WTC11 (cell line): ENCODE measurements around the gene TRIM41. TPM values are rescaled to one million over a fixed set of nuclear protein-coding genes. Genes with fewer than 3 reads are reported as not detected.

Experiments
- ATAC-seq: fragments of 200-7000 bp; cut with Tn5 transposase; 2 replicates; pipeline ENCODE4 v1.10.0; 2021; ENCODE audit warnings: mild to moderate bottlenecking, moderate library complexity
- CTCF ChIA-PET: fragments of 300-600 bp; sonication (Branson Sonifier 250); formaldehyde crosslinking; loops from one replicate; lab custom pipeline; 2021; ENCODE audit warnings: antibody characterized with exemption; lab: Charles Lee
- POLR2A ChIA-PET: fragments of 350-600 bp; sonication (Branson Sonifier 250); formaldehyde crosslinking; loops from one replicate; lab custom pipeline; 2021; ENCODE audit warnings: antibody characterized with exemption; lab: Charles Lee
- DNase-seq: peaks from one replicate; pipeline ENCODE4 v3.0.0; 2021; ENCODE audit warnings: low spot score
- H3K27ac Mint-ChIP-seq: 2 replicates; pipeline ENCODE4 v1.8.0; 2021; ENCODE audit warnings: mixed read lengths
- H3K27me3 Mint-ChIP-seq: 2 replicates; pipeline ENCODE4 v1.8.0; 2021; ENCODE audit warnings: low read depth, mild to moderate bottlenecking, moderate library complexity, mixed read lengths
- H3K36me3 Mint-ChIP-seq: 2 replicates; pipeline ENCODE4 v1.8.0; 2021; ENCODE audit warnings: mixed read lengths
- H3K4me1 Mint-ChIP-seq: 2 replicates; pipeline ENCODE4 v1.8.0; 2022; ENCODE audit warnings: mixed read lengths
- H3K4me3 Mint-ChIP-seq: 2 replicates; pipeline ENCODE4 v1.8.0; 2021; ENCODE audit warnings: mild to moderate bottlenecking, moderate library complexity, mixed read lengths
- H3K9me3 Mint-ChIP-seq: 2 replicates; pipeline ENCODE4 v1.8.0; 2021; ENCODE audit warnings: mixed read lengths
- ARID4B ChIP-seq: sonication (generic); formaldehyde crosslinking; IDR thresholded peaks from 2 replicates; pipeline ENCODE4 v1.8.0; 2023; ENCODE audit warnings: missing genetic modification reagents, mild to moderate bottlenecking, borderline replicate concordance
- CREB1 ChIP-seq: sonication (generic); formaldehyde crosslinking; IDR thresholded peaks from 2 replicates; pipeline ENCODE4 v1.8.0; 2023; ENCODE audit warnings: mild to moderate bottlenecking, missing genetic modification reagents
- E2F1 ChIP-seq: sonication (generic); formaldehyde crosslinking; IDR thresholded peaks from 2 replicates; pipeline ENCODE4 v1.8.0; 2022; ENCODE audit warnings: mild to moderate bottlenecking, missing genetic modification reagents
- E2F5 ChIP-seq: sonication (generic); formaldehyde crosslinking; IDR thresholded peaks from 2 replicates; pipeline ENCODE4 v1.8.1; 2022; ENCODE audit warnings: mild to moderate bottlenecking, moderate library complexity, missing genetic modification reagents
- EMX1 ChIP-seq: fragments of 250-450 bp; sonication (Bioruptor Pico); IDR thresholded peaks from 2 replicates; pipeline ENCODE4 v1.8.0; 2021; ENCODE audit warnings: mild to moderate bottlenecking
- FOXK1 ChIP-seq: sonication (generic); formaldehyde crosslinking; IDR thresholded peaks from 2 replicates; pipeline ENCODE4 v1.8.0; 2022; ENCODE audit warnings: mild to moderate bottlenecking, moderate library complexity, missing genetic modification reagents
- FOXP1 ChIP-seq: sonication (generic); formaldehyde crosslinking; IDR thresholded peaks from 2 replicates; pipeline ENCODE4 v1.8.0; 2022; ENCODE audit warnings: missing genetic modification reagents, mild to moderate bottlenecking, moderate library complexity, borderline replicate concordance
- FOXP4 ChIP-seq: sonication (generic); formaldehyde crosslinking; IDR thresholded peaks from 2 replicates; pipeline ENCODE4 v1.8.0; 2022; ENCODE audit warnings: mild to moderate bottlenecking, missing genetic modification reagents
- HMGXB4 ChIP-seq: sonication (generic); formaldehyde crosslinking; IDR thresholded peaks from 2 replicates; pipeline ENCODE4 v1.8.1; 2023; ENCODE audit warnings: mild to moderate bottlenecking, moderate library complexity, missing genetic modification reagents
- JUN ChIP-seq: sonication (generic); formaldehyde crosslinking; IDR thresholded peaks from 2 replicates; pipeline ENCODE4 v1.8.0; 2023; ENCODE audit warnings: mild to moderate bottlenecking, missing genetic modification reagents
- KAT7 ChIP-seq: sonication (generic); formaldehyde crosslinking; IDR thresholded peaks from 2 replicates; pipeline ENCODE4 v1.8.1; 2023; ENCODE audit warnings: missing genetic modification reagents, mild to moderate bottlenecking, borderline replicate concordance
- MAX ChIP-seq: sonication (generic); formaldehyde crosslinking; IDR thresholded peaks from 2 replicates; pipeline ENCODE4 v1.8.0; 2022; ENCODE audit warnings: mild to moderate bottlenecking, missing genetic modification reagents
- NFATC4 ChIP-seq: fragments of 250-450 bp; sonication (Bioruptor Pico); IDR thresholded peaks from 2 replicates; pipeline ENCODE4 v1.9.0; 2021; ENCODE audit warnings: mild to moderate bottlenecking
- NR3C1 ChIP-seq: sonication (generic); formaldehyde crosslinking; conservative IDR thresholded peaks from 2 replicates; pipeline ENCODE4 v1.8.1; 2023; ENCODE audit warnings: low read depth, mild to moderate bottlenecking, missing genetic modification reagents
- SP1 ChIP-seq: sonication (generic); formaldehyde crosslinking; conservative IDR thresholded peaks from 2 replicates; pipeline ENCODE4 v1.8.1; 2022; ENCODE audit warnings: missing genetic modification reagents
- ZNF121 ChIP-seq: sonication (generic); formaldehyde crosslinking; IDR thresholded peaks from 2 replicates; pipeline ENCODE4 v1.8.0; 2023; ENCODE audit warnings: missing genetic modification reagents
- total RNA-seq: library from RNA; stranded (reverse); gene quantifications from 3 replicates; pipeline ENCODE4 v1.2.3, GENCODE V29; 2021

Gene TRIM41
- total RNA-seq, 1 experiment from 2014 or later: 33.5 TPM

- TF ChIP-seq CREB1 (CRISPR knock-in tag) (peak; percentile 78; the same call in 1 of the 2 replicates), EMX1 (CRISPR knock-in tag) (no peak), FOXK1 (CRISPR knock-in tag) (peak; percentile 16), FOXP1 (CRISPR knock-in tag) (peak; percentile 75), E2F1 (CRISPR knock-in tag) (peak; percentile 84; the same call in 1 of the 2 replicates), ZNF121 (no peak), ARID4B (CRISPR knock-in tag) (peak; percentile 61; the same call in 1 of the 2 replicates)
Measured at GRCh38 chr5:181243564-181244343, 20.7 kb downstream of the TRIM41 start, which contains the start of gene RACK1 (continued).

- DNase-seq: no peak
- TF ChIP-seq FOXK1 (CRISPR knock-in tag): peak; percentile 37; the same call in 1 of the 2 replicates
- TF ChIP-seq NR3C1 (CRISPR knock-in tag): no peak
- TF ChIP-seq FOXP1 (CRISPR knock-in tag): 0 out of 2 replicates have a peak, but pooled peaks have one; percentile 8
- no peak for TF ChIP-seq JUN
- TF ChIP-seq, all 79 proteins: peak for 2
- H3K4me3 Mint-ChIP-seq: peak overlapping the region; percentile 85
- H3K9me3 Mint-ChIP-seq: no peaks in the 10 kb centered on the region
- ChIA-PET CTCF (interaction anchor here (0.6 kb wide), 1 partner anchor 40 kb away, joined by 3 read pairs; no protein-coding TSS in a partner anchor), POLR2A (interaction anchor here (0.8 to 3.3 kb wide), 3 partner anchors 14 to 54 kb away, joined by 3 to 24 read pairs (median 4); partner anchors contain the start of gene TRIM52)
- peak overlapping the region; percentile 93 for H3K27ac Mint-ChIP-seq
- ATAC-seq: peak; percentile 5
- peaks cover 47% of the 10 kb centered on the region for H3K36me3 Mint-ChIP-seq
- peaks cover 56% of the 10 kb centered on the region for H3K4me1 Mint-ChIP-seq
- no peaks in the 10 kb centered on the region; the same call in 1 of the 2 replicates for H3K27me3 Mint-ChIP-seq
Measured at GRCh38 chr5:181245427-181246275, 22.6 kb downstream of the TRIM41 start.

- Mint-ChIP-seq H3K9me3 (no peaks in the 10 kb centered on the region), H3K36me3 (peaks cover 42% of the 10 kb centered on the region), H3K27me3 (no peaks in the 10 kb centered on the region; the same call in 1 of the 2 replicates), H3K4me3 (peak overlapping the region; percentile 85), H3K4me1 (peaks cover 53% of the 10 kb centered on the region), H3K27ac (peak overlapping the region; percentile 93)
- ChIA-PET POLR2A (interaction anchor here (0.9 to 3.3 kb wide), 3 partner anchors 13 to 62 kb away, joined by 3 to 24 read pairs (median 4); partner anchors contain the start of gene TRIM52), CTCF (no interaction called here)
- peak; percentile 65 for ATAC-seq
- DNase-seq: peak; percentile 81
- TF ChIP-seq SP1 (CRISPR knock-in tag) (peak; percentile 74), KAT7 (0 out of 2 replicates have a peak, but pooled peaks have one; percentile 42), HMGXB4 (CRISPR knock-in tag) (peak; percentile 9; the same call in 1 of the 2 replicates), FOXP1 (CRISPR knock-in tag) (peak; percentile 0; the same call in 1 of the 2 replicates), E2F5 (CRISPR knock-in tag) (peak; percentile 4; the same call in 1 of the 2 replicates), NFATC4 (CRISPR knock-in tag) (no peak), MAX (CRISPR knock-in tag) (peak; percentile 66), FOXP4 (CRISPR knock-in tag) (peak; percentile 82)
Measured at GRCh38 chr5:181246276-181247049, 23.4 kb downstream of the TRIM41 start.
